ENCODE results near the gene RALBP1.
A peak's percentile ranks its signal among the peaks of the same experiment; 100 is the strongest.

RALBP1 gene

GRCh38 chr18:9534844-9535243 is 59.5 kb downstream of the RALBP1 start:
- TF ChIP-seq CTCF (IDR thresholded peaks at IDR 0.05; ENCODE audit: low read depth, low read length, missing control alignments): no peak
- in situ Hi-C loops (cut with HindIII; ENCODE audit: low sequenced_read_pairs): no loop called here
- DNase-seq (ENCODE audit: low read depth): no peak
- H3K4me3 ChIP-seq (ENCODE audit: low read depth, low read length): no peak overlapping the region

- peak; percentile 90 for DNase-seq (ENCODE audit: low read depth)
- H3K4me3 ChIP-seq (ENCODE audit: low read depth, low read length): peak overlapping the region; percentile 12
- no peak for TF ChIP-seq CTCF (IDR thresholded peaks at IDR 0.05; ENCODE audit: low read depth, low read length, missing control alignments)
- in situ Hi-C loops (cut with HindIII; ENCODE audit: low sequenced_read_pairs): no loop called here
These were observed 60.2 kb downstream of the RALBP1 start for GRCh38 chr18:9535430-9535991.

- TF ChIP-seq CTCF (IDR thresholded peaks at IDR 0.05; ENCODE audit: low read depth, low read length, missing control alignments): no peak
- no peak for DNase-seq (ENCODE audit: low read depth)
- in situ Hi-C loops (cut with HindIII; ENCODE audit: low sequenced_read_pairs): no loop called here
These were observed 61.2 kb downstream of the RALBP1 start for GRCh38 chr18:9536354-9537152.

GRCh38 chr18:9537677-9538076 is 62.4 kb downstream of the RALBP1 start:
- no peak for DNase-seq (ENCODE audit: low read depth)
- no peak overlapping the region for H3K4me3 ChIP-seq (ENCODE audit: low read depth, low read length)
- TF ChIP-seq CTCF (IDR thresholded peaks at IDR 0.05; ENCODE audit: low read depth, low read length, missing control alignments): no peak
- in situ Hi-C loops (cut with HindIII; ENCODE audit: low sequenced_read_pairs): no loop called here

More at GRCh38 chr18:9536354-9537152, 61.2 kb downstream of the RALBP1 start:
- H3K4me3 ChIP-seq (ENCODE audit: low read depth, low read length): no peak overlapping the region

- H3K4me3 ChIP-seq (ENCODE audit: low read depth, low read length): no peak overlapping the region
- peak; percentile 52 for DNase-seq (ENCODE audit: low read depth)
- TF ChIP-seq CTCF (IDR thresholded peaks at IDR 0.05; ENCODE audit: low read depth, low read length, missing control alignments): no peak
- in situ Hi-C loops (cut with HindIII; ENCODE audit: low sequenced_read_pairs): no loop called here
These were observed 64.0 kb downstream of the RALBP1 start for GRCh38 chr18:9539283-9539682.

GRCh38 chr18:9539938-9540337 is 64.6 kb downstream of the RALBP1 start:
- no peak for DNase-seq (ENCODE audit: low read depth)
- no peak for TF ChIP-seq CTCF (IDR thresholded peaks at IDR 0.05; ENCODE audit: low read depth, low read length, missing control alignments)
- in situ Hi-C loops (cut with HindIII; ENCODE audit: low sequenced_read_pairs): no loop called here
- no peak overlapping the region for H3K4me3 ChIP-seq (ENCODE audit: low read depth, low read length)

Data from astrocyte of the cerebellum (primary cell).